ENCODE results near the gene PSMD1. TPM values are rescaled to one million over a fixed set of nuclear protein-coding genes. Genes with fewer than 3 reads are reported as not detected.

PSMD1 gene
- total RNA-seq, 1 donor from 2014 or later: 81.0 TPM

DNA sequence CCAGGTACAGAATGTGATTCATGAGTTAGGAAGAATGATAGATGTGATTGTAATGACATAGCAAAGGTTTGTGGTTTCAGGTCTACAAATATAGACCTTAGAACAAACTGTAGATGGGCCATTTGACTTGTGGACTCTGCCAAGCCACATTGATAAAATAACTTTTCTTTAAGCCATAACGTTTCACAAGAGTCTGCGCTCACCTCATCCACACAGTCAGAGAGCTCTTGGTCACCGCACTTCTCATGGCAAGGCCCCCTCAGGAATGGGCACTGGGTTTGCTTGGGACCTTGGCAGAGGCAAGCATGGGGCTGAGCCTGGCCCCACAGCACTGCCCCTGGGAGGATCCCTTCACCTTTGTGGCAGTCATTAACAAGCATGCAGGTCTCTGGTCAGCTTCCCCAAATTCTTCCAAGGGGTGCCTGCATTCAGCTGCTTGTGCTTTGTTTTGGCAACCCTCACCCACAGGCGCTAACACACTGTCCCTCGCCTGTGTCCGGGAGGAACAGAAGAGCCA, 155.7 kb downstream of the PSMD1 start:
- intact Hi-C loops (cut with DNase I): no loop called here
- DNase-seq: no peak
- peak; percentile 41 for ATAC-seq (ENCODE audit: poor library complexity)

DNA sequence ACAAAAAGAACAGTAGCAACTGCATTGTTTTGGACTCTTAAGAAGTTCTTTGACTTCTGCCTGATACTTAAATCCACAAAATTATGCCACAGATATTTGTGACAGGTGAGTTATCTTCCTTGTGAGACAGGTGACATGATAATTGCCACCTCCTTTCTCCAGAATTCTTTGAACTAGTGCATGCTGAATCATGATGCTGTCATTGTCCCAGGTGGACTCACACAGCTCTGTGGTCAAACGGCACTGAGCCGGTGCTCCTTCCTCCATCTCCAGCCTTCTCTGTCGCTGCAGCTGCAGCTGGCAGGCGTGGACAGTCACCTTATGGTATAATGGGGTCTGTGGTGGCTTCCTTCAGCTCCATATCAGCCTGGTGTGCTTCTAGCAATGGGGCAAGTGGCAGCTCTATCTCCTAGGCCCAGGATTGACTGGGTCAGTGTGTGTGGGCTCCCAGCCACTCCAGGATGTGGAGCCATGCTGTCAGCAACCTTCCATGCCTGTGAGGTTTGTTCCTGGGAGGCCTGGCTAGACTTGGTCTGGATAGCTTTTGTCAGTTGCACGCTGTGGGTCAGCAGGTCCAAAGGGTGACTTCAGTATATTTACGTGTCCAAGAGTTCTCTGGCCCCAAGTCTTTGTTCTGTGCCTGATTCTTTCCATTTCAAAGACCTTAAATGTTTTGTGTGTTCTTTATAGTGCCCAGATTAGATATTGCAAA, 157.4 kb downstream of the PSMD1 start:
- DNase-seq (no peak), ATAC-seq (ENCODE audit: poor library complexity) (no peak)
- intact Hi-C loops (cut with DNase I): no loop called here

GRCh38 chr2:231218366-231218765, 161.7 kb downstream of the PSMD1 start:
- no peak for ATAC-seq (ENCODE audit: poor library complexity)
- intact Hi-C loops (cut with DNase I): no loop called here
- DNase-seq: no peak

GRCh38 chr2:231219289-231219688, 162.6 kb downstream of the PSMD1 start:
- ATAC-seq (ENCODE audit: poor library complexity): no peak
- intact Hi-C loops (cut with DNase I): no loop called here

DNA sequence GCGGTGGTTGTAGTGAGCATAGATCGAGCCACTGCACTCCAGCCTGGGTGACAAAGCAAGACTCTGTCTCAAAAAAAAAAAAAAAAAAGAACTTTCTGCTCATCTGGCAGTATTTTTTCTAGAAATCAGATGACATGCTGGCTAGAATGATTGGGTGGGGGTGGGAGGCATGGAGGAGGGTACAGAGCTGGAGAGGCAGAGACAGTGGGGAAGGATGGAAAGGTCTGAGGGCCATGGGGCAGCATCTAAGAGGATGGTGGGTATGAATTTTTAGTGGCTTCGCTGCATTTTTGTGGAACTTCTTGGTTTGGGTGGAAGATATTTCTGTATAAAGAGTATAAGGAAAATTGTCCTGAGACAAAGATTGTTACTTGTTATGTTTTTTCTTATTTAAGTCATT, 165.1 kb downstream of the PSMD1 start:
- DNase-seq (no peak), ATAC-seq (ENCODE audit: poor library complexity) (no peak)
- intact Hi-C loops (cut with DNase I): no loop called here

More at GRCh38 chr2:231219289-231219688, 162.6 kb downstream of the PSMD1 start:
- no peak for DNase-seq

Other genes starting within 250 kb of the PSMD1 start
- 25.3 TPM for gene ITM2C, start 191.9 kb upstream of the PSMD1 start, total RNA-seq
- gene GPR55, start 131.6 kb upstream of the PSMD1 start, total RNA-seq: not detected
- not detected for gene SPATA3, start 60.7 kb upstream of the PSMD1 start, total RNA-seq
- gene C2orf72, start 19.3 kb upstream of the PSMD1 start, total RNA-seq: 0.05 TPM
- gene HTR2B, start 68.2 kb downstream of the PSMD1 start, total RNA-seq: 0.24 TPM
- gene ARMC9, start 141.8 kb downstream of the PSMD1 start, total RNA-seq: 0.89 TPM

Data from Right ventricle myocardium superior (tissue), 1 donor.